Epithelial cell of proximal tubule (primary cell): ENCODE data around the gene UBE2E1. TPM values are rescaled to one million over a fixed set of nuclear protein-coding genes. Genes with fewer than 3 reads are reported as not detected.

Experiments
- DNase-seq: peaks from one replicate; pipeline ENCODE4 v3.0.0-alpha.2; 2011; ENCODE audit warnings: low read depth
- H3K4me3 ChIP-seq: 2 replicates; pipeline ENCODE4 v1.5.1; 2011; ENCODE audit warnings: low read depth, mild to moderate bottlenecking, low read length
- total RNA-seq: library from RNA; depleted of rRNA; stranded (reverse); fragments of >200 nt; gene quantifications from 2 replicates; pipeline ENCODE4 v1.2.3, GENCODE V29; 2015
- TF ChIP-seq, protein P1 (sequence below): conservative IDR thresholded peaks from 2 replicates; pipeline ENCODE4 v1.5.1; 2012; ENCODE audit warnings: low read depth, mild to moderate bottlenecking, low read length

The UBE2E1 gene
- 76.7 and 94.9 TPM in 2 replicates for total RNA-seq

DNA sequence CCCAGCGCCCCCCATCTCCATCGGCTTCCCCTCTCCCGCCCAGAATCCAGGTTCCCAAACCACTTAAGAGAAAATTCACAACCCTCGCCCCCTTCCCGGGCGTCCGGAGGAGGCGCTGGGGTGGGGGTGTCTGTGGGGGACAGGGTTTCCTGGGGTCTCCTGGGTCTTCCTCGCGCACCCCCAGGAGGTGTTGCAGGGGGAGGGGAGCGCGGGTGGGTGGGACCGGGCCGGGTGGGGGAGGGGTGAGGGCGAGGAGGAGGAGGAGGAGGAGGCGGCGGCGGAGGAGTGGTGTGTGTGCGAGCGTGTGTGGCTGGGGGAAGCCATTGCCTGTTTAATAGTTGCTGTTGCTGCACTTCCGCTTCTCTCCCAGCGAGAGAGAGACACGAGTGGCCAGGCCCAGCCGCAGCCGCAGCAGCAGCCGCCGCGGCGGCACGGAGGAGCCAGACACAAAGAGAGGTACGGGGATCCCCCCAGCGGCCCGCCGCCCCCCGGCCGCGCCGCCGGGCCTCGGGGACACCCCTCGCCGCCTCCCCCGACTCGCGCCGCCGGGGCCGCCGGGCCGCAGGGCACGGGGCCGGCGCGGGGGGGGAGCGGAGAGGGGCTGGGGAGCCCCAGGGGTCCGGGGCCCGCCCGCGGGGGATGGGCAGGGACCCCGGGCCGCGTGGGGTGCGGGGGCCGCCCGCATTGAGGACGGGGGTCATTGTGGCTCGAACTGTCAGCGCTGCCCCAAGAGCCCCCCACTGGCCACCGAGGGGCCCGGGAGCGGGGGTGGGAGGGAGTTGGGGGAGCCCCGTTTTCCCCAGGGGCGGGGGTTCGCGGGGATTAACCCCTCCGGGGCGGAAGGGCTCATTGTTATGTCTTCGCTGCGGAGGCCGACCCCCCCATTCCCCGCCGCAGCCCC, at the start of gene UBE2E1:
UBE2E1 (plus strand) TSS at position 323 of the 901 bp plus-strand sequence. CDS start 1,315 bp downstream, outside the sequence.
- no peak for DNase-seq
- TF ChIP-seq, protein P1, sequence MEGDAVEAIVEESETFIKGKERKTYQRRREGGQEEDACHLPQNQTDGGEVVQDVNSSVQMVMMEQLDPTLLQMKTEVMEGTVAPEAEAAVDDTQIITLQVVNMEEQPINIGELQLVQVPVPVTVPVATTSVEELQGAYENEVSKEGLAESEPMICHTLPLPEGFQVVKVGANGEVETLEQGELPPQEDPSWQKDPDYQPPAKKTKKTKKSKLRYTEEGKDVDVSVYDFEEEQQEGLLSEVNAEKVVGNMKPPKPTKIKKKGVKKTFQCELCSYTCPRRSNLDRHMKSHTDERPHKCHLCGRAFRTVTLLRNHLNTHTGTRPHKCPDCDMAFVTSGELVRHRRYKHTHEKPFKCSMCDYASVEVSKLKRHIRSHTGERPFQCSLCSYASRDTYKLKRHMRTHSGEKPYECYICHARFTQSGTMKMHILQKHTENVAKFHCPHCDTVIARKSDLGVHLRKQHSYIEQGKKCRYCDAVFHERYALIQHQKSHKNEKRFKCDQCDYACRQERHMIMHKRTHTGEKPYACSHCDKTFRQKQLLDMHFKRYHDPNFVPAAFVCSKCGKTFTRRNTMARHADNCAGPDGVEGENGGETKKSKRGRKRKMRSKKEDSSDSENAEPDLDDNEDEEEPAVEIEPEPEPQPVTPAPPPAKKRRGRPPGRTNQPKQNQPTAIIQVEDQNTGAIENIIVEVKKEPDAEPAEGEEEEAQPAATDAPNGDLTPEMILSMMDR = peak; percentile 9
- H3K4me3 ChIP-seq = peak within 1 kb of the TSS; percentile 80

DNA sequence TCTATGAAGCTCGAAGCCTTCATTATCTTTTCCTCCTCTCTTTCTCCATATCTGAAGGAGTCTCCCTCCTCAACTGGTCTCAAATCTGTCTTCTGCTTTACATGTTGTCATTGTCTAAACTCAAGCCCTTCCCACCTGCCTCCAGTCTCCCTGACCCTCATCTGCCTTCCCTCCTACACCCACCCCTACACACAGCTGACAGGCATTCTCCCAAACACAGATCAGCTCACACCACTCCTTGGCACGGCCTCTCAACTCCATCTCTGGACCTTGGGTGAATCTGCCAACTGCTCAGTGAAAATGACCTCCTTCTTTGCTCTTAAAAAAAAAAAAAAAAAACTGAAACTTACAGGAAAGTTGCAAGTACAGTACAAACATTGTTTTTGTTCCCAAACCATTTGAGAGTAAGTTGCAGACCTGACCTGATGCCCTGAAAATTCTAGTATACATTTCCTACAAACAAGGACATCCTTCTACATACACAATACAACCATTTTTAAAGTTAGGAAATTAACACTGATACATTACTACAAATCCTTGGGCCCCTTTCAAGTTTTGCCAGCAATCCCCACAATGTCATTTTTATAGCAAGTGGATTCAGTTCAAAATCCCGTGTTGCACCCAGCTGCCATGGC, 49.4 kb upstream of the UBE2E1 start:
- DNase-seq = no peak
- H3K4me3 ChIP-seq = no peak overlapping the region
- TF ChIP-seq, protein P1 = no peak

DNA sequence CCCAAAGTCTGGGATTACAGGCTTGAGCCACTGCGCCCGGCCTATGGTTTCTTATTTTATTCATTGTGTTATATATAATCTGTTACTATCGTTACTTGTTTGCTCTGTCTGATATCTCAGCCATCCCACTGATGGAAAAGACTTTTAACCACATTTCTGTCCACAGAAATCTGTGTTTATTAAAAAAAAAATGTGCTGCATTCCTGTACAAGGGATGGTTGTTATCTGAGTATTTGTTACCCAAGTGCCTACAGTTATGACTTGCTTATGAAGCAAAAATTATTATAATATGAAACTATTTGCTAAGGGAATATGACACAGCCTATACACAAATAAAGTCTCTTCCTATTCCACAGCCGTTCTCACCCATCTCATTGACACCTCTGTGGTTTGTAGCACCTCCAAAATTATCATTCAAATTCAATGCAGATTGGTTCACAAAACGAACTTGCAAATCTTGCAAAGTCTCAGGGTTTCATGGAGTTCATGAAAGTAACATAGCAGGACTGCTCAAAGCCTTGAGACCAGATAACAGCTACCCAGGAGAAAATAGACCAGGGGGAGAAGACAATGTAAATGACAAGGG, 47.4 kb upstream of the UBE2E1 start:
- no peak overlapping the region for H3K4me3 ChIP-seq
- DNase-seq = no peak
- TF ChIP-seq, protein P1 = no peak

DNA sequence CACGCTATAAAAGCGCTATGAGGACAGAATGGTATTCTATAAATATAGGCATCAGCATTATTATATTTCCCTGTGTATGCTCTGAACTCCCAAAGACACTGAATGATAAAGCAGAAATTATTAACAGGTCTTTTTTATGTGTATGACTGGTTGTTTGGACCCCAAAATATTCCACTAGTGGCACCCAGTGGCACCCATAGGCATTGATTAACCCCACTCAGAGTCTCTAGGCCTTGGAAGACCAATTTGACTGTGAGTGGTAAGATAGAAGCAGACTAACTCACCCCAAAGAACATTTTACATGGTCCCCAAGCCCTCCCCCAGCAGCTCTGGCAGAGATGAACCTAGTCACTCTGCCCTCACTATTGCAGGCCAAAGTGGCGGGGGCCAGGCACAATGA, 45.4 kb upstream of the UBE2E1 start:
- DNase-seq = no peak
- no peak overlapping the region for H3K4me3 ChIP-seq
- TF ChIP-seq, protein P1 = peak; percentile 24

DNA sequence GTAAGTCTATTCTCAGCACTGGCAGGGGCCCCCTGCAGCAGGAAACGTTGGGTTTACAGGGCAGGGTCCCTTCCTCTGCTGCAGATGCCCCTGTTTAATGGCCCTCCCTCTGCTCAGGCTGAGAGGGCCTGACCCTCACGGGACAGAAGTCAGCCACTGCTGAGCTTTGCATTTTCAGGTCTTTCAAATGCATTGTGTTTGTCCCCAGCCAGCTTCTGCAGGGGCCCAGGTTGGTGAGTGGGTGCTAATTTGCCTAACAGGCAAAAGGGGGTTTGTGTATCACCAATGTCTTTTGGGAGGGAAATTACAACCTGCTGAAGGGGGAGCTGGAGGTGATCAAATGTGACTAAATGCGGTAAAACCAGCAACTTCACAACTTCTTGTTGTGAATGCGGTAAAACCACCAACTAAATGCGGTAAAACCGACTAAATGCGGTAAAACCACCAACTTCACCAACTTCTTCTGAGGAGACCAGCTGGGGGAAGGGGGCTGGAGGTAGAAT, 44.8 kb upstream of the UBE2E1 start:
- no peak for DNase-seq
- H3K4me3 ChIP-seq = no peak overlapping the region
- TF ChIP-seq, protein P1 = no peak

DNA sequence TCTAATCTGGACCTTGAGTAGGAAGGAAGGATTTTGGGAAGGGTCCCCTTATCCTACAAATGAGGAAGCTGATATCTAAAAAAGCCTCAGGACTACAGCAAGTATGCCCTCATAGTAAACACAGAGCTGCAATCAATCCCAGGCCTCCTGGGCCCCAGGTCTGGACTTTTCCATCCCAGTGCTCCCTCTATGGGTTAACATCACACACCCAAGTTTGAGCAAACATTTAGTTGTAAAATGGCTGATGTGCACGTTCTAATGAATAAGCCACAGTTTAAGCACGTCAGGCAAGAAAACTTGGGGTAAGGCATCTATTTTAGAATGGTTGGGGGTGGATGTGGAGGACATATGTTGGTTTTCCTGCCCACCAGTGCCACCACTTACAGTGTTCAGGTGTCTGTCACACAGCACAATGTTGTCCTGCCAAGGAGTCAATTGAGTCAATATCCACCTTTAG, 44.3 kb upstream of the UBE2E1 start:
- H3K4me3 ChIP-seq = no peak overlapping the region
- no peak for DNase-seq
- TF ChIP-seq, protein P1 = peak; percentile 70
